ENCODE results near the gene ZNF280B. TPM values are rescaled to one million over a fixed set of nuclear protein-coding genes. Genes with fewer than 3 reads are reported as not detected.

Gene ZNF280B
- polyA plus RNA-seq, 3 donors, result 0.04 TPM; not detected in 2

- Histone ChIP-seq H3K9ac (ENCODE audit: insufficient read depth, low read length, poor library complexity, severe bottlenecking) (no peak overlapping the region), H2AFZ (ENCODE audit: insufficient read depth, low read depth, low read length, poor library complexity, severe bottlenecking) (no peak overlapping the region), H3K9me3 (replicated peaks in 1 of 2; ENCODE audit: control insufficient read depth in 1 of 2, insufficient read depth in 1 of 2, low read length in 2 of 2) (no peaks in the 10 kb centered on the region), H3K27ac (ENCODE audit: low read depth in 1 of 2, low read length in 2 of 2) (no peak overlapping the region), H3K27me3 (ENCODE audit: control insufficient read depth in 2 of 2, insufficient read depth in 2 of 2, low read length in 2 of 2) (no peaks in the 10 kb centered on the region), H4K20me1 (ENCODE audit: insufficient read depth, low read length) (no peaks in the 10 kb centered on the region), H3K4me3 (replicated peaks in 1 of 3; ENCODE audit: low read depth in 2 of 3, low read length in 3 of 3) (no peak overlapping the region), H3K4me1 (ENCODE audit: control insufficient read depth in 1 of 2, insufficient read depth in 2 of 2, low read length in 2 of 2) (peaks cover 11 to 15% of the 10 kb centered on the region in 2 donors), H3K4me2 (replicated peaks; ENCODE audit: extremely low read depth, low read length, poor library complexity, severe bottlenecking) (no peak overlapping the region), H3K36me3 (replicated peaks in 1 of 2; ENCODE audit: control insufficient read depth in 1 of 2, insufficient read depth in 2 of 2, low read length in 2 of 2) (no peaks in the 10 kb centered on the region), H3K79me2 (ENCODE audit: insufficient read depth, low read length) (no peaks in the 10 kb centered on the region)
- Mint-ChIP-seq H3K27ac (no peak overlapping the region), H3K9me3 (peaks cover 0 to 6% (median 0%) of the 10 kb centered on the region in 7 donors), H3K4me1 (peaks cover 12% of the 10 kb centered on the region), H3K36me3 (no peaks in the 10 kb centered on the region), H3K4me3 (no peak overlapping the region), H3K27me3 (ENCODE audit: low read depth in 3 of 3) (peaks cover 2 to 4% (median 2%) of the 10 kb centered on the region in 3 donors)
- intact Hi-C loops (cut with micrococcal nuclease), result no loop called here
- TF ChIP-seq CTCF (IDR thresholded peaks at IDR 0.05), result no peak
- no peak for DNase-seq
- WGBS (ENCODE audit: insufficient coverage), result 100% methylated on average over 2 of the region's 6 CpGs
Observed at GRCh38 chr22:22523494-22523893, 15.0 kb upstream of the ZNF280B start.

GRCh38 chr22:22521631-22522030, 13.1 kb upstream of the ZNF280B start:
- WGBS (ENCODE audit: insufficient coverage), result 100% methylated on average over 4 of the region's 8 CpGs
- intact Hi-C loops (cut with micrococcal nuclease), result no loop called here
- Histone ChIP-seq H3K9me3 (replicated peaks in 1 of 2; ENCODE audit: control insufficient read depth in 1 of 2, insufficient read depth in 1 of 2, low read length in 2 of 2) (no peaks in the 10 kb centered on the region), H3K4me1 (ENCODE audit: control insufficient read depth in 1 of 2, insufficient read depth in 2 of 2, low read length in 2 of 2) (peaks cover 11 to 15% of the 10 kb centered on the region in 2 donors), H3K36me3 (replicated peaks in 1 of 2; ENCODE audit: control insufficient read depth in 1 of 2, insufficient read depth in 2 of 2, low read length in 2 of 2) (no peaks in the 10 kb centered on the region), H3K27me3 (ENCODE audit: control insufficient read depth in 2 of 2, insufficient read depth in 2 of 2, low read length in 2 of 2) (no peaks in the 10 kb centered on the region), H3K79me2 (ENCODE audit: insufficient read depth, low read length) (no peaks in the 10 kb centered on the region), H2AFZ (ENCODE audit: insufficient read depth, low read depth, low read length, poor library complexity, severe bottlenecking) (no peak overlapping the region), H3K4me2 (replicated peaks; ENCODE audit: extremely low read depth, low read length, poor library complexity, severe bottlenecking) (no peak overlapping the region), H3K27ac (ENCODE audit: low read depth in 1 of 2, low read length in 2 of 2) (no peak overlapping the region), H3K4me3 (replicated peaks in 1 of 3; ENCODE audit: low read depth in 2 of 3, low read length in 3 of 3) (no peak overlapping the region), H3K9ac (ENCODE audit: insufficient read depth, low read length, poor library complexity, severe bottlenecking) (no peak overlapping the region), H4K20me1 (ENCODE audit: insufficient read depth, low read length) (no peaks in the 10 kb centered on the region)
- Mint-ChIP-seq H3K4me1 (peaks cover 12% of the 10 kb centered on the region), H3K36me3 (no peaks in the 10 kb centered on the region), H3K9me3 (peaks cover 0 to 1% (median 0%) of the 10 kb centered on the region in 7 donors), H3K4me3 (no peak overlapping the region), H3K27ac (no peak overlapping the region), H3K27me3 (ENCODE audit: low read depth in 3 of 3) (peaks cover 2 to 5% (median 4%) of the 10 kb centered on the region in 3 donors)
- DNase-seq, result no peak
- no peak for TF ChIP-seq CTCF (IDR thresholded peaks at IDR 0.05)

Data from CD14-positive monocyte (primary cell).